Loucy (cell line): Measurements from ENCODE around the gene SH3PXD2B.
"Not testable (repeated sequence)": the region's sequence is repeated elsewhere in the genome, so short reads cannot be mapped to it uniquely, and the experiment has no call there.

Experiments used
- H2AFZ ChIP-seq: fragments of 200-600 bp; sonication (generic); 2 replicates; pipeline ENCODE4 v1.6.0; 2016; ENCODE audit warnings: antibody characterized with exemption, mild to moderate bottlenecking, low read length, moderate library complexity
- H3F3A ChIP-seq: fragments of 200-600 bp; 2 replicates; pipeline ENCODE4 v1.6.0; 2016; ENCODE audit warnings: antibody characterized with exemption, low read depth, mild to moderate bottlenecking
- H3K27me3 ChIP-seq: fragments of 200-600 bp; sonication (generic); 2 replicates; pipeline ENCODE4 v1.6.1; 2014; ENCODE audit warnings: low read length, mild to moderate bottlenecking; ENCODE audit not compliant: insufficient read depth, poor library complexity, severe bottlenecking
- H3K36me3 ChIP-seq: fragments of 200-600 bp; sonication (generic); 2 replicates; pipeline ENCODE4 v1.6.1; 2016; ENCODE audit warnings: low read length; ENCODE audit not compliant: insufficient read depth
- H3K4me1 ChIP-seq: fragments of 200-600 bp; sonication (generic); 2 replicates; pipeline ENCODE4 v1.5.1; 2014; ENCODE audit warnings: low read length, mild to moderate bottlenecking; ENCODE audit not compliant: insufficient read depth, poor library complexity, severe bottlenecking
- H3K4me2 ChIP-seq: fragments of 200-600 bp; sonication (generic); 2 replicates; pipeline ENCODE4 v1.6.0; 2014; ENCODE audit warnings: antibody characterized with exemption, low read length, low read depth, mild to moderate bottlenecking; ENCODE audit not compliant: poor library complexity, severe bottlenecking
- H3K4me3 ChIP-seq: fragments of 200-600 bp; sonication (generic); 2 replicates; pipeline ENCODE4 v1.5.1; 2014; ENCODE audit warnings: low read length, mild to moderate bottlenecking, mixed read lengths; ENCODE audit not compliant: poor library complexity, severe bottlenecking
- H3K79me2 ChIP-seq: fragments of 200-600 bp; sonication (generic); 2 replicates; pipeline ENCODE4 v1.6.1; 2014; ENCODE audit warnings: low read length; ENCODE audit not compliant: insufficient read depth
- H3K9ac ChIP-seq: fragments of 200-600 bp; sonication (generic); 2 replicates; pipeline ENCODE4 v1.6.0; 2014; ENCODE audit warnings: mild to moderate bottlenecking, low read depth, low read length, moderate library complexity; ENCODE audit not compliant: poor library complexity, severe bottlenecking
- H3K9me2 ChIP-seq: fragments of 200-600 bp; sonication (generic); replicated peaks from 2 replicates; pipeline ENCODE4 v1.6.1; 2016; ENCODE audit warnings: low read depth, low read length, mixed read lengths
- H3K9me3 ChIP-seq: fragments of 200-600 bp; sonication (generic); 2 replicates; pipeline ENCODE4 v1.6.1; 2014; ENCODE audit warnings: mild to moderate bottlenecking, antibody characterized with exemption, low read length, low read depth; ENCODE audit not compliant: insufficient read depth
- H4K20me1 ChIP-seq: fragments of 200-600 bp; sonication (generic); 2 replicates; pipeline ENCODE4 v1.6.0; 2014; ENCODE audit warnings: antibody characterized with exemption, low read length, mild to moderate bottlenecking; ENCODE audit not compliant: insufficient read depth, poor library complexity, severe bottlenecking
- CTCF ChIP-seq: fragments of 200-600 bp; sonication (generic); conservative IDR thresholded peaks from 2 replicates; pipeline ENCODE4 v1.5.1; 2014; ENCODE audit warnings: mild to moderate bottlenecking, antibody characterized with exemption, low read length
- EZH2phosphoT487 ChIP-seq: fragments of 200-600 bp; IDR thresholded peaks from 2 replicates; pipeline ENCODE4 v1.6.1; 2018; ENCODE audit warnings: antibody characterized with exemption, mild to moderate bottlenecking, moderate library complexity, borderline replicate concordance

SH3PXD2B gene

GRCh38 chr5:172396994-172397393 is 57.3 kb downstream of the SH3PXD2B start:
- not testable (repeated sequence) for H4K20me1 ChIP-seq, H3F3A ChIP-seq, H3K9me2 ChIP-seq, H3K4me2 ChIP-seq, H3K9ac ChIP-seq, H3K79me2 ChIP-seq, H2AFZ ChIP-seq, H3K36me3 ChIP-seq, H3K27me3 ChIP-seq, H3K9me3 ChIP-seq, H3K4me3 ChIP-seq
- peaks cover 11% of the 10 kb centered on the region for H3K4me1 ChIP-seq

- no peaks in the 10 kb centered on the region for H3K9me2 ChIP-seq
- H3K4me1 ChIP-seq: peaks cover 11% of the 10 kb centered on the region
- H3F3A ChIP-seq: no peaks in the 10 kb centered on the region
- no peak overlapping the region for H3K9ac ChIP-seq
- no peaks in the 10 kb centered on the region for H3K27me3 ChIP-seq
- H3K4me3 ChIP-seq: no peak overlapping the region
- no peak overlapping the region for H2AFZ ChIP-seq
- TF ChIP-seq CTCF: no peak
- no peaks in the 10 kb centered on the region; the same call in 1 of the 2 replicates for H3K9me3 ChIP-seq
- no peaks in the 10 kb centered on the region for H3K79me2 ChIP-seq
- H3K4me2 ChIP-seq: no peak overlapping the region
- no peaks in the 10 kb centered on the region for H3K36me3 ChIP-seq
- no peaks in the 10 kb centered on the region for H4K20me1 ChIP-seq
These were observed 58.1 kb downstream of the SH3PXD2B start for GRCh38 chr5:172396220-172396619.

GRCh38 chr5:172395483-172395882 is 58.8 kb downstream of the SH3PXD2B start:
- peaks cover 11% of the 10 kb centered on the region for H3K4me1 ChIP-seq
- H2AFZ ChIP-seq: no peak overlapping the region
- no peaks in the 10 kb centered on the region for H3K36me3 ChIP-seq
- H3K4me2 ChIP-seq: peak overlapping the region; percentile 30
- H3K9me3 ChIP-seq: no peaks in the 10 kb centered on the region; the same call in 1 of the 2 replicates
- no peaks in the 10 kb centered on the region for H3F3A ChIP-seq
- H3K27me3 ChIP-seq: no peaks in the 10 kb centered on the region
- no peak for TF ChIP-seq CTCF
- TF ChIP-seq EZH2phosphoT487: no peak
- H3K4me3 ChIP-seq: no peak overlapping the region
- H4K20me1 ChIP-seq: no peaks in the 10 kb centered on the region
- no peaks in the 10 kb centered on the region for H3K79me2 ChIP-seq
- no peak overlapping the region for H3K9ac ChIP-seq
- H3K9me2 ChIP-seq: no peaks in the 10 kb centered on the region

- TF ChIP-seq EZH2phosphoT487 (no peak), CTCF (peak; percentile 27; the same call in 1 of the 2 replicates)
- no peaks in the 10 kb centered on the region for H3K9me3 ChIP-seq
- H3F3A ChIP-seq: no peaks in the 10 kb centered on the region
- no peaks in the 10 kb centered on the region for H3K27me3 ChIP-seq
- H3K4me3 ChIP-seq: no peak overlapping the region
- H4K20me1 ChIP-seq: no peaks in the 10 kb centered on the region
- no peaks in the 10 kb centered on the region for H3K36me3 ChIP-seq
- no peaks in the 10 kb centered on the region for H3K4me1 ChIP-seq
- no peaks in the 10 kb centered on the region for H3K9me2 ChIP-seq
- H3K4me2 ChIP-seq: no peak overlapping the region
- H3K9ac ChIP-seq: no peak overlapping the region
- no peaks in the 10 kb centered on the region for H3K79me2 ChIP-seq
- H2AFZ ChIP-seq: no peak overlapping the region
These were observed 64.7 kb downstream of the SH3PXD2B start for GRCh38 chr5:172389578-172390112.
